ENCODE data around the gene LAMTOR4.

The LAMTOR4 gene

GRCh38 chr7:100166317-100166940 is 17.7 kb downstream of the LAMTOR4 start:
- H3K4me1 ChIP-seq (ENCODE audit: insufficient read depth, low read length): peaks cover 25% of the 10 kb centered on the region
- H3K9me3 ChIP-seq (ENCODE audit: insufficient read depth, low read depth, low read length): no peaks in the 10 kb centered on the region
- no peaks in the 10 kb centered on the region for H3K36me3 ChIP-seq (ENCODE audit: insufficient read depth, low read length)
- 82% methylated on average over 16 of the region's 16 CpGs for WGBS
- H3K27ac ChIP-seq (ENCODE audit: low read depth, low read length): no peak overlapping the region
- no peak overlapping the region for H3K4me3 ChIP-seq (ENCODE audit: low read length)
- H3K27me3 ChIP-seq (ENCODE audit: insufficient read depth, low read length): peaks cover 16% of the 10 kb centered on the region
- no peak overlapping the region for H3K9ac ChIP-seq (ENCODE audit: low read depth, low read length)

- H3K27ac ChIP-seq (ENCODE audit: low read depth, low read length): no peak overlapping the region
- no peaks in the 10 kb centered on the region for H3K36me3 ChIP-seq (ENCODE audit: insufficient read depth, low read length)
- H3K9ac ChIP-seq (ENCODE audit: low read depth, low read length): no peak overlapping the region
- H3K4me3 ChIP-seq (ENCODE audit: low read length): peak overlapping the region; percentile 57
- H3K4me1 ChIP-seq (ENCODE audit: insufficient read depth, low read length): peaks cover 29% of the 10 kb centered on the region
- H3K27me3 ChIP-seq (ENCODE audit: insufficient read depth, low read length): peaks cover 22% of the 10 kb centered on the region
- WGBS: 57% methylated on average over 12 of the region's 14 CpGs
- no peaks in the 10 kb centered on the region for H3K9me3 ChIP-seq (ENCODE audit: insufficient read depth, low read depth, low read length)
These were observed 18.5 kb downstream of the LAMTOR4 start for GRCh38 chr7:100166970-100167911.

- H3K9me3 ChIP-seq (ENCODE audit: insufficient read depth, low read depth, low read length): no peaks in the 10 kb centered on the region
These were observed 19.2 kb downstream of the LAMTOR4 start for GRCh38 chr7:100167912-100168323.

GRCh38 chr7:100169147-100169850 is 20.6 kb downstream of the LAMTOR4 start:
- H3K36me3 ChIP-seq (ENCODE audit: insufficient read depth, low read length): no peaks in the 10 kb centered on the region
- no peak overlapping the region for H3K27ac ChIP-seq (ENCODE audit: low read depth, low read length)
- peaks cover 29% of the 10 kb centered on the region for H3K4me1 ChIP-seq (ENCODE audit: insufficient read depth, low read length)
- H3K9ac ChIP-seq (ENCODE audit: low read depth, low read length): no peak overlapping the region
- peaks cover 22% of the 10 kb centered on the region for H3K27me3 ChIP-seq (ENCODE audit: insufficient read depth, low read length)
- H3K4me3 ChIP-seq (ENCODE audit: low read length): no peak overlapping the region
- H3K9me3 ChIP-seq (ENCODE audit: insufficient read depth, low read depth, low read length): no peaks in the 10 kb centered on the region
- WGBS: 87% methylated on average over 10 of the region's 11 CpGs

More at GRCh38 chr7:100167912-100168323, 19.2 kb downstream of the LAMTOR4 start:
- Histone ChIP-seq H3K4me3 (ENCODE audit: low read length) (peak overlapping the region; percentile 57), H3K27ac (ENCODE audit: low read depth, low read length) (no peak overlapping the region), H3K4me1 (ENCODE audit: insufficient read depth, low read length) (peaks cover 29% of the 10 kb centered on the region), H3K36me3 (ENCODE audit: insufficient read depth, low read length) (no peaks in the 10 kb centered on the region), H3K27me3 (ENCODE audit: insufficient read depth, low read length) (peaks cover 22% of the 10 kb centered on the region), H3K9ac (ENCODE audit: low read depth, low read length) (peak overlapping the region; percentile 50; the same call in 1 of the 2 replicates)
- WGBS: 4% methylated on average over 10 of the region's 11 CpGs

- Histone ChIP-seq H3K27ac (ENCODE audit: low read depth, low read length) (no peak overlapping the region), H3K36me3 (ENCODE audit: insufficient read depth, low read length) (peaks cover 10% of the 10 kb centered on the region), H3K9ac (ENCODE audit: low read depth, low read length) (no peak overlapping the region), H3K9me3 (ENCODE audit: insufficient read depth, low read depth, low read length) (no peaks in the 10 kb centered on the region), H3K4me1 (ENCODE audit: insufficient read depth, low read length) (peaks cover 29% of the 10 kb centered on the region), H3K4me3 (ENCODE audit: low read length) (peak overlapping the region; percentile 57; the same call in 1 of the 2 replicates), H3K27me3 (ENCODE audit: insufficient read depth, low read length) (peaks cover 22% of the 10 kb centered on the region)
- WGBS: 81% methylated on average over 10 of the region's 11 CpGs
These were observed 21.6 kb downstream of the LAMTOR4 start for GRCh38 chr7:100170101-100170897.

GRCh38 chr7:100171087-100171681 is 22.5 kb downstream of the LAMTOR4 start:
- H3K4me1 ChIP-seq (ENCODE audit: insufficient read depth, low read length): peaks cover 30% of the 10 kb centered on the region
- WGBS: 3% methylated on average over 61 of the region's 61 CpGs
- no peak overlapping the region for H3K9ac ChIP-seq (ENCODE audit: low read depth, low read length)
- H3K27me3 ChIP-seq (ENCODE audit: insufficient read depth, low read length): peaks cover 22% of the 10 kb centered on the region
- H3K9me3 ChIP-seq (ENCODE audit: insufficient read depth, low read depth, low read length): no peaks in the 10 kb centered on the region
- peaks cover 13% of the 10 kb centered on the region for H3K36me3 ChIP-seq (ENCODE audit: insufficient read depth, low read length)
- H3K4me3 ChIP-seq (ENCODE audit: low read length): peak overlapping the region; percentile 57
- H3K27ac ChIP-seq (ENCODE audit: low read depth, low read length): no peak overlapping the region

- Histone ChIP-seq H3K27ac (ENCODE audit: low read depth, low read length) (no peak overlapping the region), H3K36me3 (ENCODE audit: insufficient read depth, low read length) (peaks cover 13% of the 10 kb centered on the region), H3K9me3 (ENCODE audit: insufficient read depth, low read depth, low read length) (no peaks in the 10 kb centered on the region), H3K9ac (ENCODE audit: low read depth, low read length) (no peak overlapping the region), H3K4me1 (ENCODE audit: insufficient read depth, low read length) (peaks cover 33% of the 10 kb centered on the region), H3K27me3 (ENCODE audit: insufficient read depth, low read length) (peaks cover 15% of the 10 kb centered on the region), H3K4me3 (ENCODE audit: low read length) (peak overlapping the region; percentile 57)
- 30% methylated on average over 22 of the region's 22 CpGs for WGBS
These were observed 23.1 kb downstream of the LAMTOR4 start for GRCh38 chr7:100171840-100172239.

- Histone ChIP-seq H3K27ac (ENCODE audit: low read depth, low read length) (no peak overlapping the region), H3K4me1 (ENCODE audit: insufficient read depth, low read length) (peaks cover 23% of the 10 kb centered on the region), H3K9me3 (ENCODE audit: insufficient read depth, low read depth, low read length) (no peaks in the 10 kb centered on the region), H3K4me3 (ENCODE audit: low read length) (no peak overlapping the region), H3K36me3 (ENCODE audit: insufficient read depth, low read length) (peaks cover 13% of the 10 kb centered on the region), H3K27me3 (ENCODE audit: insufficient read depth, low read length) (peaks cover 12% of the 10 kb centered on the region), H3K9ac (ENCODE audit: low read depth, low read length) (no peak overlapping the region)
- 90% methylated on average over 11 of the region's 11 CpGs for WGBS
These were observed 25.2 kb downstream of the LAMTOR4 start for GRCh38 chr7:100173806-100174495.

GRCh38 chr7:100174582-100174981 is 25.9 kb downstream of the LAMTOR4 start:
- H3K9ac ChIP-seq (ENCODE audit: low read depth, low read length): no peak overlapping the region
- H3K4me3 ChIP-seq (ENCODE audit: low read length): no peak overlapping the region
- H3K27ac ChIP-seq (ENCODE audit: low read depth, low read length): no peak overlapping the region
- peaks cover 13% of the 10 kb centered on the region for H3K36me3 ChIP-seq (ENCODE audit: insufficient read depth, low read length)
- no peaks in the 10 kb centered on the region for H3K9me3 ChIP-seq (ENCODE audit: insufficient read depth, low read depth, low read length)
- peaks cover 19% of the 10 kb centered on the region for H3K4me1 ChIP-seq (ENCODE audit: insufficient read depth, low read length)
- WGBS: 91% methylated on average over 5 of the region's 5 CpGs
- H3K27me3 ChIP-seq (ENCODE audit: insufficient read depth, low read length): peaks cover 12% of the 10 kb centered on the region

All from HUES64 (cell line).